ENCODE results near the gene RAX2. TPM values are rescaled to one million over a fixed set of nuclear protein-coding genes. Genes with fewer than 3 reads are reported as not detected.

Gene RAX2
- total RNA-seq, 4 donors from 2014 or later: not detected

GRCh38 chr19:3725640-3726310 is 46.3 kb downstream of the RAX2 start:
- DNase-seq: peak; percentile 98 to 99
- 22 to 23% methylated on average over 12 to 14 of the region's 14 CpGs for WGBS, 2 donors
- no peak overlapping the region for H3K4me3 ChIP-seq (replicated peaks in 1 of 3)
- H3K9me3 ChIP-seq: no peaks in the 10 kb centered on the region
- peak overlapping the region; percentile 55 to 76 (median 63) for H3K27ac ChIP-seq
- TF ChIP-seq POLR2A (IDR thresholded peaks at IDR 0.05): peak in 1 of 2 donors; percentile 80
- no peak for TF ChIP-seq CTCF (IDR thresholded peaks at IDR 0.05)
- H3K4me1 ChIP-seq: peaks cover 25 to 26% of the 10 kb centered on the region in 2 donors
- no peaks in the 10 kb centered on the region for H3K27me3 ChIP-seq
- H3K36me3 ChIP-seq: no peaks in the 10 kb centered on the region
- intact Hi-C loops (cut with DNase I): no loop called here

GRCh38 chr19:3725121-3725520 is 46.9 kb downstream of the RAX2 start:
- Histone ChIP-seq H3K27me3 (no peaks in the 10 kb centered on the region), H3K4me3 (replicated peaks in 1 of 3) (no peak overlapping the region), H3K36me3 (no peaks in the 10 kb centered on the region), H3K4me1 (peaks cover 25 to 26% of the 10 kb centered on the region in 2 donors), H3K27ac (peak overlapping the region; percentile 43 to 76 (median 63)), H3K9me3 (no peaks in the 10 kb centered on the region)
- 50 to 53% methylated on average over 3 of the region's 3 CpGs for WGBS, 2 donors
- DNase-seq: peak; percentile 42 to 54
- TF ChIP-seq POLR2A (IDR thresholded peaks at IDR 0.05) (no peak), CTCF (IDR thresholded peaks at IDR 0.05) (no peak)
- intact Hi-C loops (cut with DNase I): no loop called here

- H3K27ac ChIP-seq: peak overlapping the region in 1 of 3 donors; percentile 26
- H3K9me3 ChIP-seq: no peaks in the 10 kb centered on the region
- DNase-seq: no peak
- no peaks in the 10 kb centered on the region for H3K27me3 ChIP-seq
- no peaks in the 10 kb centered on the region for H3K36me3 ChIP-seq
- peaks cover 25 to 26% of the 10 kb centered on the region in 2 donors for H3K4me1 ChIP-seq
- H3K4me3 ChIP-seq (replicated peaks in 1 of 3): no peak overlapping the region
- TF ChIP-seq CTCF (IDR thresholded peaks at IDR 0.05): no peak
- TF ChIP-seq POLR2A (IDR thresholded peaks at IDR 0.05): no peak
- intact Hi-C loops (cut with DNase I): no loop called here
- 60 to 61% methylated on average over 8 of the region's 8 CpGs for WGBS, 2 donors
These were observed 48.1 kb downstream of the RAX2 start for GRCh38 chr19:3723883-3724282.

GRCh38 chr19:3723110-3723488 is 48.9 kb downstream of the RAX2 start:
- DNase-seq: no peak
- WGBS, 2 donors: 81 to 86% methylated on average over 5 of the region's 5 CpGs
- no peaks in the 10 kb centered on the region for H3K27me3 ChIP-seq
- H3K27ac ChIP-seq: peak overlapping the region; percentile 26 to 66 (median 33)
- H3K36me3 ChIP-seq: no peaks in the 10 kb centered on the region
- peaks cover 25 to 26% of the 10 kb centered on the region in 2 donors for H3K4me1 ChIP-seq
- peak overlapping the region in 1 of 3 donors; percentile 53 for H3K4me3 ChIP-seq (replicated peaks in 1 of 3)
- no peaks in the 10 kb centered on the region for H3K9me3 ChIP-seq
- intact Hi-C loops (cut with DNase I): no loop called here
- TF ChIP-seq POLR2A (IDR thresholded peaks at IDR 0.05) (no peak), CTCF (IDR thresholded peaks at IDR 0.05) (no peak)

- Histone ChIP-seq H3K4me1 (peaks cover 25 to 26% of the 10 kb centered on the region in 2 donors), H3K27me3 (no peaks in the 10 kb centered on the region), H3K36me3 (no peaks in the 10 kb centered on the region), H3K27ac (peak overlapping the region; percentile 26 to 66 (median 33)), H3K9me3 (no peaks in the 10 kb centered on the region), H3K4me3 (replicated peaks in 1 of 3) (peak overlapping the region in 2 of 3 donors; percentile 53 to 66)
- TF ChIP-seq CTCF (IDR thresholded peaks at IDR 0.05) (no peak), POLR2A (IDR thresholded peaks at IDR 0.05) (peak in 1 of 2 donors; percentile 40)
- intact Hi-C loops (cut with DNase I): no loop called here
- 0 to 5% methylated on average over 6 to 13 of the region's 30 CpGs for WGBS, 2 donors
- DNase-seq: peak; percentile 92 to 93
These were observed 49.5 kb downstream of the RAX2 start for GRCh38 chr19:3722443-3723109.

Measured in thyroid gland (tissue), 4 donors.